A549 (cell line): ENCODE data around the gene CAMSAP1. TPM values are rescaled to one million over a fixed set of nuclear protein-coding genes. Genes with fewer than 3 reads are reported as not detected.

Source experiments
- ATAC-seq, 2 experiments: fragments of 200-7000 bp in 1 of 2; fragments of >200 bp in 1 of 2; cut with Nextera tagmentation in 1 of 2; cut with Tn5 transposase in 1 of 2; 3 replicates each; pipeline versions ENCODE4 v1.8.0 to v1.9.1; 2018 to 2020; ENCODE audit warnings: mild to moderate bottlenecking in 1 of 2, moderate library complexity in 1 of 2
- CTCF ChIA-PET: fragments of 300-600 bp; sonication (Branson Sonifier 250); formaldehyde crosslinking; extraction: SDS; loops from one replicate; lab custom pipeline; 2021; ENCODE audit warnings: antibody characterized with exemption, inconsistent platforms; lab: Yijun Ruan, JAX
- POLR2A ChIA-PET: fragments of 350-600 bp; formaldehyde crosslinking; extraction: SDS; loops from one replicate; lab custom pipeline; 2021; ENCODE audit warnings: antibody characterized with exemption, inconsistent platforms; lab: Yijun Ruan, JAX
- DNase-seq, 2 experiments: peaks; one replicate each; pipeline versions ENCODE4 v3.0.0 to v3.0.0-alpha.2; 2011 to 2016; ENCODE audit warnings: low read depth in 1 of 2, low spot score in 1 of 2
- FAIRE-seq: peaks from 2 replicates; lab custom pipeline; 2011; peaks lifted over from hg19 to GRCh38; lab: Jason Lieb, UNC
- H3K27ac ChIP-seq, 2 experiments: fragments of >200 bp; sonication (Bioruptor Twin); formaldehyde crosslinking; 3 replicates each; pipeline ENCODE4 v1.5.1; 2016 to 2017
- H3K4me1 ChIP-seq: fragments of >200 bp; sonication (Bioruptor Twin); formaldehyde crosslinking; 3 replicates; pipeline ENCODE4 v1.6.1; 2016
- H3K4me2 ChIP-seq: fragments of >200 bp; sonication (Bioruptor Twin); formaldehyde crosslinking; 3 replicates; pipeline ENCODE4 v1.6.1; 2016
- H3K4me3 ChIP-seq: fragments of >200 bp; sonication (Bioruptor Twin); formaldehyde crosslinking; 3 replicates; pipeline ENCODE4 v1.5.1; 2016
- H3K9me3 ChIP-seq: fragments of >200 bp; sonication (Bioruptor Twin); formaldehyde crosslinking; 3 replicates; pipeline ENCODE4 v1.6.1; 2016
- CBX8 ChIP-seq: fragments of 200-600 bp; sonication (generic); IDR thresholded peaks from 2 replicates; pipeline ENCODE4 v1.6.1; 2016
- CEBPB ChIP-seq, 2 experiments: fragments of >200 bp in 1 of 2; sonication (Bioruptor Twin) in 1 of 2; formaldehyde crosslinking in 1 of 2; IDR thresholded peaks; 2 replicates each; pipeline ENCODE4 v1.6.1; 2012 to 2016
- CHD4 ChIP-seq: fragments of 200-600 bp; sonication (generic); IDR thresholded peaks from 2 replicates; pipeline ENCODE4 v1.6.1; 2016; ENCODE audit warnings: antibody characterized with exemption, mild to moderate bottlenecking, borderline replicate concordance
- EHF ChIP-seq: fragments of 250-450 bp; sonication (Bioruptor Pico); IDR thresholded peaks from 2 replicates; pipeline ENCODE4 v1.5.0; 2020; ENCODE audit warnings: mild to moderate bottlenecking
- EHMT2 ChIP-seq: fragments of 200-600 bp; sonication (generic); IDR thresholded peaks from 2 replicates; pipeline ENCODE4 v1.6.1; 2016; ENCODE audit warnings: antibody characterized with exemption, low read depth, mild to moderate bottlenecking, moderate library complexity
- EP300 ChIP-seq, 2 experiments: fragments of >200 bp; sonication (Bioruptor Twin); formaldehyde crosslinking; IDR thresholded peaks; 2 replicates in 1 of 2; 3 replicates in 1 of 2; pipeline ENCODE4 v1.6.1; 2016 to 2017
- FOSB ChIP-seq: fragments of 250-450 bp; sonication (Bioruptor Pico); IDR thresholded peaks from 2 replicates; pipeline ENCODE4 v1.5.0; 2020; ENCODE audit warnings: mild to moderate bottlenecking, moderate library complexity
- JUN ChIP-seq, 2 experiments: fragments of >200 bp; sonication (Bioruptor Twin); formaldehyde crosslinking; IDR thresholded peaks; 2 replicates in 1 of 2; 3 replicates in 1 of 2; pipeline ENCODE4 v1.6.1; 2016 to 2017
- MYC ChIP-seq: IDR thresholded peaks from 2 replicates; pipeline ENCODE4 v1.6.1; 2012; ENCODE audit warnings: mild to moderate bottlenecking, inconsistent platforms, low read length, improper control_type of control experiment, borderline replicate concordance
- NR3C1 ChIP-seq: fragments of >200 bp; sonication (Bioruptor Twin); formaldehyde crosslinking; IDR thresholded peaks from 3 replicates; pipeline ENCODE4 v1.6.1; 2017
- RARB ChIP-seq: fragments of 250-450 bp; sonication (Bioruptor Pico); IDR thresholded peaks from 2 replicates; pipeline ENCODE4 v1.8.0; 2021; ENCODE audit warnings: mild to moderate bottlenecking, moderate library complexity
- RFX5 ChIP-seq: fragments of 450-650 bp; IDR thresholded peaks from 2 replicates; pipeline ENCODE4 v1.7.1; 2014; ENCODE audit warnings: antibody characterized with exemption, mild to moderate bottlenecking, moderate library complexity
- TP53 ChIP-seq: fragments of 250-450 bp; sonication (Bioruptor Pico); IDR thresholded peaks from 2 replicates; pipeline ENCODE4 v1.5.0; 2021; ENCODE audit warnings: mild to moderate bottlenecking, moderate library complexity
- ZSCAN20 ChIP-seq: fragments of 250-450 bp; sonication (Bioruptor Pico); IDR thresholded peaks from 2 replicates; pipeline ENCODE4 v1.8.0; 2022; ENCODE audit warnings: mild to moderate bottlenecking, moderate library complexity
- WGBS: methylation state at CpG from one replicate; pipeline ENCODE4 v1.1.6; 2017; ENCODE audit errors: missing lambda C conversion rate; 5-methylcytosine and 5-hydroxymethylcytosine counted together
- polyA plus RNA-seq, 4 experiments: library from polyadenylated mRNA; depleted of rRNA in 3 of 4; stranded (reverse); fragments of >200 nt; fragmentation: RNase III in 1 of 4; extraction: RNeasy Plus Mini Kit Qiagen cat#74134 plus additional on column Dnase treatment in 1 of 4; gene quantifications; 2 replicates in 3 of 4; 3 replicates in 1 of 4; pipeline ENCODE4 v1.2.3, GENCODE V29; 2011 to 2017
- TF ChIP-seq, protein P1 (sequence below): fragments of 200-600 bp; sonication (generic); IDR thresholded peaks from 2 replicates; pipeline ENCODE4 v1.6.1; 2016; ENCODE audit warnings: antibody characterized with exemption, mild to moderate bottlenecking, moderate library complexity
- TF ChIP-seq, protein P2 (sequence below): fragments of 250-450 bp; sonication (Bioruptor Pico); IDR thresholded peaks from 2 replicates; pipeline ENCODE4 v1.5.0; 2020; ENCODE audit warnings: low read depth, mild to moderate bottlenecking, moderate library complexity
- TF ChIP-seq, protein P3 (sequence below): IDR thresholded peaks from 2 replicates; pipeline ENCODE4 v1.6.1; 2012; ENCODE audit warnings: low read depth, borderline replicate concordance
- TF ChIP-seq, protein P4 (sequence below): fragments of >200 bp; sonication (Bioruptor Twin); formaldehyde crosslinking; IDR thresholded peaks from 3 replicates; pipeline ENCODE4 v1.6.1; 2016
- TF ChIP-seq, protein P5 (sequence below): fragments of >200 bp; sonication (Bioruptor Twin); formaldehyde crosslinking; IDR thresholded peaks from 2 replicates; pipeline ENCODE4 v1.6.1; 2016
- TF ChIP-seq, protein P6 (sequence below): IDR thresholded peaks from 2 replicates; pipeline ENCODE4 v1.6.1; 2012

Gene CAMSAP1
- polyA plus RNA-seq, 2 of the 4 experiments (the other 2 are of a cell fraction) = 8.6 to 15.0 TPM

DNA sequence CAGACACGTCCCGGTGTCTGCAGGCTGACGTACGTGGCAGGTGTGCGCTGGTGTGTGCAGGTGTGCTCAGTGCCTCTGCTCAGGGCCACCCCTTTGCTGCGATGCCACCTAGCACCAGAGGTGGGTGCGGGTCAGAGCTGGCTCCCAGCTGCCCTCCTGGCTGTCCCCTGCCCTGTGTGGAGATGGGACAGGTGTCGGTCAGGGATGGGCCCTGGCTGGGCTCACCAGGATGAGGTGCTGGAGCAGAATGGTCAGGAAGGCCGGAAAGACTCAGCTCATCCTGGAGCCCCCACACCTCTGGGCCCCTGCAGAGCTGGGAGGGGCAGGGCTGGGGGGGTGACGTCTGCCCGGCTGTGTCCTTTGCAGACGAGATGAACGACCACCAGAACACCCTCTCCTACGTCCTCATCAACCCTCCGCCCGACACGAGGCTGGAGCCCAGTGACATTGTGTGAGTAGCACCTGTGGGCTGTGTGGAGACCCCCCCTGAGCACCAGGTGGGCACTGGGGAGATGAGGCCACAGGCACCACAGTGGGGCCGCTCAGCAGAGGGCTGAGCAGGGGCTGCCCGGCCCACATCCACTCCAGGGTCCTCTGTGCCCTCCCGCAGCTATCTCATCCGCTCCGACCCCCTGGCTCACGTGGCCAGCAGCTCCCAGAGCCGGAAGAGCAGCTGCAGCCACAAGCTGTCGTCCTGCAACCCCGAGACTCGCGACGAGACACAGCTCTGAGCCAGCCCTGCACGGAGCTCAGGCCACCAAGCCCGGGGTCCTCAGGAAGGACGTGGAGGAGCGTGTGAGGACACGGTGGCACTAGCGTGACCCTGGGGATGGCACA lies 115.7 kb downstream of the CAMSAP1 start:
- ChIA-PET POLR2A (no interaction called here), CTCF (interaction anchor here (0.7 to 2.0 kb wide), 5 partner anchors 8 to 190 kb away, joined by 3 to 6 read pairs (median 3); no protein-coding TSS in a partner anchor)
- H3K4me1 ChIP-seq = no peaks in the 10 kb centered on the region
- H3K9me3 ChIP-seq = no peaks in the 10 kb centered on the region
- 55% methylated on average over 24 of the region's 35 CpGs for WGBS
- DNase-seq = no peak
- H3K4me3 ChIP-seq = no peak overlapping the region
- TF ChIP-seq, protein P1, sequence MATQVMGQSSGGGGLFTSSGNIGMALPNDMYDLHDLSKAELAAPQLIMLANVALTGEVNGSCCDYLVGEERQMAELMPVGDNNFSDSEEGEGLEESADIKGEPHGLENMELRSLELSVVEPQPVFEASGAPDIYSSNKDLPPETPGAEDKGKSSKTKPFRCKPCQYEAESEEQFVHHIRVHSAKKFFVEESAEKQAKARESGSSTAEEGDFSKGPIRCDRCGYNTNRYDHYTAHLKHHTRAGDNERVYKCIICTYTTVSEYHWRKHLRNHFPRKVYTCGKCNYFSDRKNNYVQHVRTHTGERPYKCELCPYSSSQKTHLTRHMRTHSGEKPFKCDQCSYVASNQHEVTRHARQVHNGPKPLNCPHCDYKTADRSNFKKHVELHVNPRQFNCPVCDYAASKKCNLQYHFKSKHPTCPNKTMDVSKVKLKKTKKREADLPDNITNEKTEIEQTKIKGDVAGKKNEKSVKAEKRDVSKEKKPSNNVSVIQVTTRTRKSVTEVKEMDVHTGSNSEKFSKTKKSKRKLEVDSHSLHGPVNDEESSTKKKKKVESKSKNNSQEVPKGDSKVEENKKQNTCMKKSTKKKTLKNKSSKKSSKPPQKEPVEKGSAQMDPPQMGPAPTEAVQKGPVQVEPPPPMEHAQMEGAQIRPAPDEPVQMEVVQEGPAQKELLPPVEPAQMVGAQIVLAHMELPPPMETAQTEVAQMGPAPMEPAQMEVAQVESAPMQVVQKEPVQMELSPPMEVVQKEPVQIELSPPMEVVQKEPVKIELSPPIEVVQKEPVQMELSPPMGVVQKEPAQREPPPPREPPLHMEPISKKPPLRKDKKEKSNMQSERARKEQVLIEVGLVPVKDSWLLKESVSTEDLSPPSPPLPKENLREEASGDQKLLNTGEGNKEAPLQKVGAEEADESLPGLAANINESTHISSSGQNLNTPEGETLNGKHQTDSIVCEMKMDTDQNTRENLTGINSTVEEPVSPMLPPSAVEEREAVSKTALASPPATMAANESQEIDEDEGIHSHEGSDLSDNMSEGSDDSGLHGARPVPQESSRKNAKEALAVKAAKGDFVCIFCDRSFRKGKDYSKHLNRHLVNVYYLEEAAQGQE = no peak
- TF ChIP-seq CBX8 (no peak), MYC (no peak), FOSB (CRISPR knock-in tag) (no peak), RFX5 (no peak), NR3C1 (no peak), JUN (IDR thresholded peaks at IDR 0.05) (no peak), EHMT2 (no peak), CEBPB (IDR thresholded peaks at IDR 0.05) (no peak), ZSCAN20 (CRISPR knock-in tag) (no peak), RARB (CRISPR knock-in tag) (no peak), EP300 (IDR thresholded peaks at IDR 0.05) (no peak), TP53 (CRISPR knock-in tag) (no peak), CHD4 (no peak), EHF (CRISPR knock-in tag) (no peak)
- TF ChIP-seq, protein P2, sequence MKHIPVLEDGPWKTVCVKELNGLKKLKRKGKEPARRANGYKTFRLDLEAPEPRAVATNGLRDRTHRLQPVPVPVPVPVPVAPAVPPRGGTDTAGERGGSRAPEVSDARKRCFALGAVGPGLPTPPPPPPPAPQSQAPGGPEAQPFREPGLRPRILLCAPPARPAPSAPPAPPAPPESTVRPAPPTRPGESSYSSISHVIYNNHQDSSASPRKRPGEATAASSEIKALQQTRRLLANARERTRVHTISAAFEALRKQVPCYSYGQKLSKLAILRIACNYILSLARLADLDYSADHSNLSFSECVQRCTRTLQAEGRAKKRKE = no peak
- TF ChIP-seq, protein P3, sequence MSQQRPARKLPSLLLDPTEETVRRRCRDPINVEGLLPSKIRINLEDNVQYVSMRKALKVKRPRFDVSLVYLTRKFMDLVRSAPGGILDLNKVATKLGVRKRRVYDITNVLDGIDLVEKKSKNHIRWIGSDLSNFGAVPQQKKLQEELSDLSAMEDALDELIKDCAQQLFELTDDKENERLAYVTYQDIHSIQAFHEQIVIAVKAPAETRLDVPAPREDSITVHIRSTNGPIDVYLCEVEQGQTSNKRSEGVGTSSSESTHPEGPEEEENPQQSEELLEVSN = no peak
- TF ChIP-seq, protein P4, sequence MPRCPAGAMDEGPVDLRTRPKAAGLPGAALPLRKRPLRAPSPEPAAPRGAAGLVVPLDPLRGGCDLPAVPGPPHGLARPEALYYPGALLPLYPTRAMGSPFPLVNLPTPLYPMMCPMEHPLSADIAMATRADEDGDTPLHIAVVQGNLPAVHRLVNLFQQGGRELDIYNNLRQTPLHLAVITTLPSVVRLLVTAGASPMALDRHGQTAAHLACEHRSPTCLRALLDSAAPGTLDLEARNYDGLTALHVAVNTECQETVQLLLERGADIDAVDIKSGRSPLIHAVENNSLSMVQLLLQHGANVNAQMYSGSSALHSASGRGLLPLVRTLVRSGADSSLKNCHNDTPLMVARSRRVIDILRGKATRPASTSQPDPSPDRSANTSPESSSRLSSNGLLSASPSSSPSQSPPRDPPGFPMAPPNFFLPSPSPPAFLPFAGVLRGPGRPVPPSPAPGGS = no peak
- TF ChIP-seq, protein P5, sequence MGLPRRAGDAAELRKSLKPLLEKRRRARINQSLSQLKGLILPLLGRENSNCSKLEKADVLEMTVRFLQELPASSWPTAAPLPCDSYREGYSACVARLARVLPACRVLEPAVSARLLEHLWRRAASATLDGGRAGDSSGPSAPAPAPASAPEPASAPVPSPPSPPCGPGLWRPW = no peak
- TF ChIP-seq, protein P6, sequence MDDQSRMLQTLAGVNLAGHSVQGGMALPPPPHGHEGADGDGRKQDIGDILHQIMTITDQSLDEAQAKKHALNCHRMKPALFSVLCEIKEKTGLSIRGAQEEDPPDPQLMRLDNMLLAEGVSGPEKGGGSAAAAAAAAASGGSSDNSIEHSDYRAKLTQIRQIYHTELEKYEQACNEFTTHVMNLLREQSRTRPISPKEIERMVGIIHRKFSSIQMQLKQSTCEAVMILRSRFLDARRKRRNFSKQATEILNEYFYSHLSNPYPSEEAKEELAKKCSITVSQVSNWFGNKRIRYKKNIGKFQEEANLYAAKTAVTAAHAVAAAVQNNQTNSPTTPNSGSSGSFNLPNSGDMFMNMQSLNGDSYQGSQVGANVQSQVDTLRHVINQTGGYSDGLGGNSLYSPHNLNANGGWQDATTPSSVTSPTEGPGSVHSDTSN = no peak
- no peak for FAIRE-seq
- ATAC-seq = no peak
- no peak overlapping the region for H3K4me2 ChIP-seq
- no peak overlapping the region for H3K27ac ChIP-seq
